GM12891 (cell line): ENCODE results near the gene MFSD6.

ENCODE experiments used
- POLR2A ChIP-seq: IDR thresholded peaks from 2 replicates; pipeline ENCODE4 v1.6.1; 2011; ENCODE audit warnings: low read depth, low read length, control low read depth
- SPI1 ChIP-seq: IDR thresholded peaks from 2 replicates; pipeline ENCODE4 v1.6.1; 2011; ENCODE audit warnings: low read depth, low read length, control low read depth
- TAF1 ChIP-seq: IDR thresholded peaks from 2 replicates; pipeline ENCODE4 v1.6.1; 2011; ENCODE audit warnings: low read depth, low read length, control low read depth

- TF ChIP-seq POLR2A = no peak
- TF ChIP-seq TAF1 = no peak
- no peak for TF ChIP-seq SPI1
Observed at GRCh38 chr2:190436557-190436956, 28.4 kb downstream of the MFSD6 start.
